ENCODE data around the gene ANTKMT. TPM values are rescaled to one million over a fixed set of nuclear protein-coding genes. Genes with fewer than 3 reads are reported as not detected.

Gene ANTKMT
- total RNA-seq, 1 experiment from 2014 or later: 49.6 TPM

DNA sequence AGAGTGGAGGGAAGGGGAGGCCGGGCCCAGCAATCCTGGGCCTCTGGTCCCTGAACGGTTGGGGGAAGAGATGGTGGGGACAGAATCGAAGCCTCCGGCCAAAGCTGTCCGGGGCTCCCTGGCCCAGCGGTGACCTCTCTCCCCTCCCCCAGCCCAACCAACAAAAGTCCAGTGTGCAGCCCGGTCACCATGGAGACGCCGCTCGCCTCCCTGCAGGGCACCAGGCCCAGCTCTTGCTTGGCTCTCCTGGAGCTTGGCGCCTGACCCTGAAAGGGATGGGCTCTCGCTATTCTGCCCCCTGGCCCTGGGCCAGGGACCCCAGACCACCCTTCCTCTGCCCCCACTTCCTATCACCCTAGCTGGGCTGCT lies 4.8 kb upstream of the ANTKMT start:
- intact Hi-C loops (cut with micrococcal nuclease; ENCODE audit: unreplicated experiment): no loop called here
- Mint-ChIP-seq H3K4me3 (ENCODE audit: low read depth, unreplicated experiment) (peak overlapping the region; percentile 78), H3K27ac (ENCODE audit: unreplicated experiment) (peak overlapping the region; percentile 83), H3K4me1 (ENCODE audit: low read depth, unreplicated experiment) (peaks cover 27% of the 10 kb centered on the region), H3K36me3 (ENCODE audit: insufficient read depth, unreplicated experiment) (peaks cover 75% of the 10 kb centered on the region), H3K27me3 (ENCODE audit: unreplicated experiment) (peaks cover 6% of the 10 kb centered on the region), H3K9me3 (ENCODE audit: low read depth, unreplicated experiment) (no peaks in the 10 kb centered on the region)
- CTCF ChIA-PET: interaction anchor here (0.7 to 1.3 kb wide), 5 partner anchors 10 to 69 kb away, joined by 3 to 10 read pairs (median 4); partner anchors contain the start of genes CCDC78, CIAO3 and HAGHL
- peak; percentile 77 for DNase-seq
- TF ChIP-seq, protein P1, sequence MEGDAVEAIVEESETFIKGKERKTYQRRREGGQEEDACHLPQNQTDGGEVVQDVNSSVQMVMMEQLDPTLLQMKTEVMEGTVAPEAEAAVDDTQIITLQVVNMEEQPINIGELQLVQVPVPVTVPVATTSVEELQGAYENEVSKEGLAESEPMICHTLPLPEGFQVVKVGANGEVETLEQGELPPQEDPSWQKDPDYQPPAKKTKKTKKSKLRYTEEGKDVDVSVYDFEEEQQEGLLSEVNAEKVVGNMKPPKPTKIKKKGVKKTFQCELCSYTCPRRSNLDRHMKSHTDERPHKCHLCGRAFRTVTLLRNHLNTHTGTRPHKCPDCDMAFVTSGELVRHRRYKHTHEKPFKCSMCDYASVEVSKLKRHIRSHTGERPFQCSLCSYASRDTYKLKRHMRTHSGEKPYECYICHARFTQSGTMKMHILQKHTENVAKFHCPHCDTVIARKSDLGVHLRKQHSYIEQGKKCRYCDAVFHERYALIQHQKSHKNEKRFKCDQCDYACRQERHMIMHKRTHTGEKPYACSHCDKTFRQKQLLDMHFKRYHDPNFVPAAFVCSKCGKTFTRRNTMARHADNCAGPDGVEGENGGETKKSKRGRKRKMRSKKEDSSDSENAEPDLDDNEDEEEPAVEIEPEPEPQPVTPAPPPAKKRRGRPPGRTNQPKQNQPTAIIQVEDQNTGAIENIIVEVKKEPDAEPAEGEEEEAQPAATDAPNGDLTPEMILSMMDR (IDR thresholded peaks at IDR 0.05; ENCODE audit: unreplicated experiment): no peak
- BruUV-seq (replicated peaks): no TSS peak

GRCh38 chr16:716768-717325 lies 4.1 kb upstream of the ANTKMT start:
- TF ChIP-seq, protein P1 (IDR thresholded peaks at IDR 0.05; ENCODE audit: unreplicated experiment): no peak
- BruUV-seq (replicated peaks): no TSS peak
- intact Hi-C loops (cut with micrococcal nuclease; ENCODE audit: unreplicated experiment): no loop called here
- peaks cover 27% of the 10 kb centered on the region for H3K4me1 Mint-ChIP-seq (ENCODE audit: low read depth, unreplicated experiment)
- DNase-seq: no peak
- peak overlapping the region; percentile 83 for H3K27ac Mint-ChIP-seq (ENCODE audit: unreplicated experiment)
- CTCF ChIA-PET: interaction anchor here (0.9 to 1.3 kb wide), 2 partner anchors 9 to 24 kb away, joined by 5 to 10 read pairs; partner anchors contain the start of genes CCDC78, CIAO3 and HAGHL
- H3K36me3 Mint-ChIP-seq (ENCODE audit: insufficient read depth, unreplicated experiment): peaks cover 82% of the 10 kb centered on the region
- no peaks in the 10 kb centered on the region for H3K27me3 Mint-ChIP-seq (ENCODE audit: unreplicated experiment)
- no peaks in the 10 kb centered on the region for H3K9me3 Mint-ChIP-seq (ENCODE audit: low read depth, unreplicated experiment)
- peak overlapping the region; percentile 78 for H3K4me3 Mint-ChIP-seq (ENCODE audit: low read depth, unreplicated experiment)

GRCh38 chr16:717450-718245 lies 3.3 kb upstream of the ANTKMT start:
- no peak overlapping the region for H3K4me3 Mint-ChIP-seq (ENCODE audit: low read depth, unreplicated experiment)
- peaks cover 27% of the 10 kb centered on the region for H3K4me1 Mint-ChIP-seq (ENCODE audit: low read depth, unreplicated experiment)
- no peak for DNase-seq
- peaks cover 86% of the 10 kb centered on the region for H3K36me3 Mint-ChIP-seq (ENCODE audit: insufficient read depth, unreplicated experiment)
- TF ChIP-seq, protein P1 (IDR thresholded peaks at IDR 0.05; ENCODE audit: unreplicated experiment): no peak
- no TSS peak for BruUV-seq (replicated peaks)
- CTCF ChIA-PET: no interaction called here
- H3K9me3 Mint-ChIP-seq (ENCODE audit: low read depth, unreplicated experiment): no peaks in the 10 kb centered on the region
- no peaks in the 10 kb centered on the region for H3K27me3 Mint-ChIP-seq (ENCODE audit: unreplicated experiment)
- intact Hi-C loops (cut with micrococcal nuclease; ENCODE audit: unreplicated experiment): no loop called here
- H3K27ac Mint-ChIP-seq (ENCODE audit: unreplicated experiment): no peak overlapping the region

- Mint-ChIP-seq H3K36me3 (ENCODE audit: insufficient read depth, unreplicated experiment) (peaks cover 82% of the 10 kb centered on the region), H3K27ac (ENCODE audit: unreplicated experiment) (peak overlapping the region; percentile 77), H3K9me3 (ENCODE audit: low read depth, unreplicated experiment) (no peaks in the 10 kb centered on the region), H3K4me1 (ENCODE audit: low read depth, unreplicated experiment) (peaks cover 27% of the 10 kb centered on the region), H3K4me3 (ENCODE audit: low read depth, unreplicated experiment) (peak overlapping the region; percentile 84), H3K27me3 (ENCODE audit: unreplicated experiment) (no peaks in the 10 kb centered on the region)
- DNase-seq: no peak
- no TSS peak for BruUV-seq (replicated peaks)
- TF ChIP-seq, protein P1 (IDR thresholded peaks at IDR 0.05; ENCODE audit: unreplicated experiment): no peak
- intact Hi-C loops (cut with micrococcal nuclease; ENCODE audit: unreplicated experiment): no loop called here
- CTCF ChIA-PET: no interaction called here
Observed at GRCh38 chr16:718389-718788, 2.6 kb upstream of the ANTKMT start.

All from Calu3 (cell line).